ENCODE measurements around the gene FRMD5.

The FRMD5 gene

DNA sequence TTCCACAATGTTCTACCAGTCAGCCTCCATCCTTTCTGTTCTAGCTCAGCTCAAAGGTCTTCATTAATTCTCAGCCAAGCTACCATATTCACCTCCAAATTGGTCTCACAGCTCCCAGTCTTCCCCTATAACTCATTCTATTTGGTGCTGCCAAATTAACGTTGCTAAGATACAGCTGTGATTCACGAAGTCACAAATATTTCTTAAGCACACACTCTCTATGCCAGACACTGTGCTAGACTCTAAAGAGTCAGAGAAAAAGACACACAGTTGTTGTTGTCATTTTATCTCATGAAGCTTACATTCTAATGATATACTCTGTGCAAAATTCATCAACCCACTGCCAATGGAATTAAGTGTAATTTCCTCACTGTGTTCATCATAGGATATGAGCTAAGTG is 102.8 kb downstream of the FRMD5 start:
- no peak overlapping the region for H3K4me2 ChIP-seq (ENCODE audit: low read length)
- no peaks in the 10 kb centered on the region for H3K79me2 ChIP-seq (ENCODE audit: low read length)
- H3K9ac ChIP-seq (ENCODE audit: low read length) = no peak overlapping the region
- TF ChIP-seq EZH2phosphoT487 (IDR thresholded peaks at IDR 0.05; ENCODE audit: low read depth) = no peak
- peaks cover 5% of the 10 kb centered on the region for H3K4me1 ChIP-seq (ENCODE audit: low read length)
- no peaks in the 10 kb centered on the region for H3K36me3 ChIP-seq (replicated peaks; ENCODE audit: low read depth, low read length)
- no peak overlapping the region for H2AFZ ChIP-seq (ENCODE audit: low read depth, low read length)
- H3K27me3 ChIP-seq (ENCODE audit: low read depth, low read length) = peaks cover 4% of the 10 kb centered on the region; the same call in 1 of the 2 replicates
- H4K20me1 ChIP-seq (ENCODE audit: insufficient read depth, low read length) = no peaks in the 10 kb centered on the region
- no peak overlapping the region for H3K27ac ChIP-seq (ENCODE audit: low read length)
- no peak overlapping the region for H3K4me3 ChIP-seq (ENCODE audit: low read length)
- no peaks in the 10 kb centered on the region for H3K9me3 ChIP-seq (ENCODE audit: insufficient read depth, low read length)

DNA sequence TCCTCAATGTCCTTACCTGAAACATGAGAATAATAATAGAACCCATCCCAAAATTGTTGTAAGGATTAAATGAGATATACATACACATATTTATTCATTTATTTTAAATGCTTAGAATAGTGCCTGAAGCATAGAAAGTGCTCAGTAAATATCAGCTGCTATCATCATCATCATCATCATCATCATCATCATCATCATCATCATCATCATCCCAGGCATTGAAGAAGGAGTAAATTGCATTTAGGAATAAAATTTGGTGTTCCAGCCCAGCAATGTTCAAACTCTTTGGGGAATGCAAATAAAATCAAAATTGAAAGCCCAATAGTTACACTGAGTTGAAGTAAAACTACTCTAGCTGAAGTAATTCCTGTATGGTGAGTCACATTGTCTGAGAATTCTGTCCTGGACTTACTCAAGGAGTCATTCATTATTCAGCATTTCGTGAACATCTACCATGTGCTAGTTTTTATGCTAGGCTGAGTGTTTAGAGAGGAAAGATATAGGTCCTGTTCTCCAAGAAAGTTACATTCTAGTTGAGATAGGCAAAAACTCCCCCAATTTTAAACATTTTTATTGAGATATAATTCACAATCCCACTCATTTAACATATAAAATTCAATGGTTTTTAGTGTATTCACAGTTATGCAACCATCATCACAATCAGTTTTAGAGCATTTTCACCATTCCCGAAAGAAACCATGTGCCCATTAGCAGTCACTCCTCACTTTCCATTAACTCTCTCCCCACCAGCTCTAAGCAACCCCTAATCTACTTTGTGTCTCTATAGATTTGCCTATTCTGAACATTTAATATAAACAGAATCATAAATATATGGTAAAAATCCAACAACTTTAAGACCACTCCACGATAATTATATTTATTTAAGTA is 107.2 kb downstream of the FRMD5 start:
- no peak overlapping the region for H3K4me2 ChIP-seq (ENCODE audit: low read length)
- no peaks in the 10 kb centered on the region for H3K9me3 ChIP-seq (ENCODE audit: insufficient read depth, low read length)
- H3K27ac ChIP-seq (ENCODE audit: low read length) = no peak overlapping the region
- H3K36me3 ChIP-seq (replicated peaks; ENCODE audit: low read depth, low read length) = no peaks in the 10 kb centered on the region
- TF ChIP-seq EZH2phosphoT487 (IDR thresholded peaks at IDR 0.05; ENCODE audit: low read depth) = no peak
- TF ChIP-seq, protein P1, sequence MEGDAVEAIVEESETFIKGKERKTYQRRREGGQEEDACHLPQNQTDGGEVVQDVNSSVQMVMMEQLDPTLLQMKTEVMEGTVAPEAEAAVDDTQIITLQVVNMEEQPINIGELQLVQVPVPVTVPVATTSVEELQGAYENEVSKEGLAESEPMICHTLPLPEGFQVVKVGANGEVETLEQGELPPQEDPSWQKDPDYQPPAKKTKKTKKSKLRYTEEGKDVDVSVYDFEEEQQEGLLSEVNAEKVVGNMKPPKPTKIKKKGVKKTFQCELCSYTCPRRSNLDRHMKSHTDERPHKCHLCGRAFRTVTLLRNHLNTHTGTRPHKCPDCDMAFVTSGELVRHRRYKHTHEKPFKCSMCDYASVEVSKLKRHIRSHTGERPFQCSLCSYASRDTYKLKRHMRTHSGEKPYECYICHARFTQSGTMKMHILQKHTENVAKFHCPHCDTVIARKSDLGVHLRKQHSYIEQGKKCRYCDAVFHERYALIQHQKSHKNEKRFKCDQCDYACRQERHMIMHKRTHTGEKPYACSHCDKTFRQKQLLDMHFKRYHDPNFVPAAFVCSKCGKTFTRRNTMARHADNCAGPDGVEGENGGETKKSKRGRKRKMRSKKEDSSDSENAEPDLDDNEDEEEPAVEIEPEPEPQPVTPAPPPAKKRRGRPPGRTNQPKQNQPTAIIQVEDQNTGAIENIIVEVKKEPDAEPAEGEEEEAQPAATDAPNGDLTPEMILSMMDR (IDR thresholded peaks at IDR 0.05; ENCODE audit: low read depth, low read length) = no peak
- H3K9ac ChIP-seq (ENCODE audit: low read length) = no peak overlapping the region
- H3K79me2 ChIP-seq (ENCODE audit: low read length) = no peaks in the 10 kb centered on the region
- H3K4me3 ChIP-seq (ENCODE audit: low read length) = no peak overlapping the region
- H3K27me3 ChIP-seq (ENCODE audit: low read depth, low read length) = no peaks in the 10 kb centered on the region
- H3K4me1 ChIP-seq (ENCODE audit: low read length) = peaks cover 9% of the 10 kb centered on the region
- no peaks in the 10 kb centered on the region for H4K20me1 ChIP-seq (ENCODE audit: insufficient read depth, low read length)
- no peak overlapping the region for H2AFZ ChIP-seq (ENCODE audit: low read depth, low read length)

DNA sequence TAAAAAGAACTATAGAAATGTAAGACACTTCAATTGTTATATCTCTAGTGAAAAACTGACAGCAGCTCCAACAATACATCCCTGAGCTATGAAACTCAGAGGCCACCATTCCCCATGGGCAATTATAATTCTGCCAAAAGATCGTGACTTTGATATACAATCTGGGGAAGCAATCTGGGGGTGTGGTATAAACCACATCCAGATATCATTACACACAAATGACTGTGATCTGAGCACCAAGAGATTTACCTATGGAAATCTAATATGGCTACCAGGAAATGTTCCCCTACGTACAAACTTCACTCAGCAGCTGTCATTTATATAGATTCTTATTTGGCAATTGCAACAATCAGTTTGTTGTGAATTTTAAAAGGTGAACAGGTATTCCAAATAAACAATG is 110.3 kb downstream of the FRMD5 start:
- Histone ChIP-seq H3K27ac (ENCODE audit: low read length) (no peak overlapping the region), H4K20me1 (ENCODE audit: insufficient read depth, low read length) (no peaks in the 10 kb centered on the region), H3K79me2 (ENCODE audit: low read length) (no peaks in the 10 kb centered on the region), H3K27me3 (ENCODE audit: low read depth, low read length) (no peaks in the 10 kb centered on the region), H2AFZ (ENCODE audit: low read depth, low read length) (no peak overlapping the region), H3K9ac (ENCODE audit: low read length) (no peak overlapping the region), H3K4me1 (ENCODE audit: low read length) (peaks cover 30% of the 10 kb centered on the region), H3K4me3 (ENCODE audit: low read length) (no peak overlapping the region), H3K4me2 (ENCODE audit: low read length) (no peak overlapping the region), H3K36me3 (replicated peaks; ENCODE audit: low read depth, low read length) (no peaks in the 10 kb centered on the region), H3K9me3 (ENCODE audit: insufficient read depth, low read length) (no peaks in the 10 kb centered on the region)
- TF ChIP-seq, protein P1 (IDR thresholded peaks at IDR 0.05; ENCODE audit: low read depth, low read length) = no peak

DNA sequence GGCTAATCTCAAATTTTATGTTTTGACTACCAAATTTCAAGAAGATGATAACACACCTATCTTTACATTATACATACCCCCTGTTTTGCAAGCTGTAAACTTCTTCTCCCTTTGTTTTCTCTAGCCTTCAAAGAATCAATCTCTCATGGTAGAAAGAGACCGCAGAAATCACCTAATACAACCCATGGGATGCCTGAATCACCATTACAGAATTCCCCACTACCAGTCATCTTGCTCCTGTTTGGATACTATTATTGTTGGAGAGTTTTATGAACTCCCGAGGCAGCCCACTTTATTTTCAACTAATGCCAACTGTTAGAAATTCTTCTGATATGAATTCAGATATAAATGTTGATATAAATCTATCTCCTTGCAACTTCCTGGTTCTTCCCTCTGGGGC is 110.9 kb downstream of the FRMD5 start:
- Histone ChIP-seq H2AFZ (ENCODE audit: low read depth, low read length) (no peak overlapping the region), H3K4me3 (ENCODE audit: low read length) (no peak overlapping the region), H3K9ac (ENCODE audit: low read length) (no peak overlapping the region), H3K27me3 (ENCODE audit: low read depth, low read length) (no peaks in the 10 kb centered on the region), H3K9me3 (ENCODE audit: insufficient read depth, low read length) (no peaks in the 10 kb centered on the region), H3K27ac (ENCODE audit: low read length) (no peak overlapping the region), H4K20me1 (ENCODE audit: insufficient read depth, low read length) (no peaks in the 10 kb centered on the region), H3K4me2 (ENCODE audit: low read length) (no peak overlapping the region), H3K79me2 (ENCODE audit: low read length) (no peaks in the 10 kb centered on the region), H3K4me1 (ENCODE audit: low read length) (peaks cover 30% of the 10 kb centered on the region), H3K36me3 (replicated peaks; ENCODE audit: low read depth, low read length) (no peaks in the 10 kb centered on the region)
- TF ChIP-seq, protein P1 (IDR thresholded peaks at IDR 0.05; ENCODE audit: low read depth, low read length) = no peak
- no peak for TF ChIP-seq EZH2phosphoT487 (IDR thresholded peaks at IDR 0.05; ENCODE audit: low read depth)

All from OCI-LY3 (cell line).